Right ventricle myocardium superior (tissue), 1 donor: ENCODE data around the gene RPL41. TPM values are rescaled to one million over a fixed set of nuclear protein-coding genes. Genes with fewer than 3 reads are reported as not detected.
"Not testable (repeated sequence)": the region's sequence is repeated elsewhere in the genome, so short reads cannot be mapped to it uniquely, and the experiment has no call there.

Source experiments
- ATAC-seq: fragments of 200-7000 bp; cut with Tn5 transposase; one replicate; pipeline ENCODE4 v1.9.1; 2020; ENCODE audit warnings: mild to moderate bottlenecking; ENCODE audit not compliant: poor library complexity
- DNase-seq: peaks from one replicate; pipeline ENCODE4 v3.0.0-alpha.2; 2020
- intact Hi-C: fragments of 100-400 bp; cut with DNase I; formaldehyde crosslinking; loops from one replicate; pipeline ENCODE4 v1.11.2; 2022
- total RNA-seq: library from RNA; stranded (reverse); fragmentation: NEBNext Ultra II Directional; extraction: Animal tissue kit (Norgen Biotek cat#: 25700); gene quantifications from one replicate; pipeline ENCODE4 v1.2.1, GENCODE V29; 2021
- donor health status: DM: no; HTN: yes; CAD: no; lungs with severe emphysema.

The RPL41 gene
- total RNA-seq, 1 donor from 2014 or later: 1,888 TPM

DNA sequence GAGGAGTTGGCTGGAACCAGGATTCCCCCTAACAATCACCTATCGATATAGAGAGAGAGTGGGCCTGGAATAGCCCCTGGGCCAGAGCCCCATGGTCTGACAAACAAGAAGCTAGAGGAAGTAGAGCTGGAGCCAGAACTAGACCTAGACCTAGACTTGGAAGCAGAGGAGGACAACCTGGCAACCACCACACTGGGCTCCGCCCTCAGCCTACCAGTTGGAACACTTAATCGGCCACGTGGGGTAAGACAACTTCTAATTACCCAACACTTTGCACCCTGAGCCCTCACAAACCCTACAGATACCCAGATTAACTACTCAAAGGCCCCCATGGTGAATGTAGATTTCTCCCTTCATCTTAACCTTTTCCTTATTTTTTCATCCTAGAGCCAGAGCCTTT, 16.6 kb upstream of the RPL41 start:
- no peak for ATAC-seq

DNA sequence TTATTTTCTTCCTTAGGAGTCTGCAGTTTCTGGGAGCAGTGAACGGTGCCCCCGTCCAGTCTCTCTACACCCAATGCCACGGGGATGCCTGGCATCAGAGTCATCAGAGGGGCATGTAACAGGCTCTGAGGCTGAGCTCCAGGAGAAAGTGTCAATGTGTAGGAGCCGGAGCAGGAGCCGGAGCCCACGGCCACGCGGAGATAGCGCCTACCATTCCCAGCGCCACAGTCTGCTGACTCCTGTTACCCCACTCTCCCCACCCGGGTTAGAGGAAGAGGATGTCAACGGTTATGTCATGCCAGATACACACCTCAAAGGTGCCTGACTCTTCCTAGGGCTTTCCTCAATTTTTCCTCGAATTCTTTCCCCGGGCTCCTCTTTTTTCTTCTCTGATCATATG, 15.4 kb upstream of the RPL41 start:
- ATAC-seq: no peak
- intact Hi-C loops: no loop called here
- DNase-seq: no peak

More for the DNA sequence above, 16.6 kb upstream of the RPL41 start:
- DNase-seq: no peak
- intact Hi-C loops: no loop called here

DNA sequence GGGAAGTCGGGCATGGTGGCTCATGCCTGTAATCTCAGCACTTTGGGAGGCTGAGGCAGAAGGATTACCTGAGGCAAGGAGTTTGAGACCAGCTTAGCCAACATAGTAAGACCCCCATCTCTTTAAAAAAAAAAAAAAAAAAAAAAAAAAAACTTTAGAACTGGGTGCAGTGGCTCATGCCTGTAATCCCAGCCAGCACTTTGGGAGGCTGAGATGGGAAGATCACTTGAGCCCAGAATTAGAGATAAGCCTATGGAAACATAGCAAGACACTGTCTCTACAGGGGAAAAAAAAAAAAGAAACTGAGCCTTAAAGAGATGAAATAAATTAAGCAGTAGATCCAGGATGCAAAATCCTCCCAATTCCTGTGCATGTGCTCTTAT, 13.8 kb upstream of the RPL41 start:
- intact Hi-C loops: no loop called here
- DNase-seq (no peak), ATAC-seq (no peak)

DNA sequence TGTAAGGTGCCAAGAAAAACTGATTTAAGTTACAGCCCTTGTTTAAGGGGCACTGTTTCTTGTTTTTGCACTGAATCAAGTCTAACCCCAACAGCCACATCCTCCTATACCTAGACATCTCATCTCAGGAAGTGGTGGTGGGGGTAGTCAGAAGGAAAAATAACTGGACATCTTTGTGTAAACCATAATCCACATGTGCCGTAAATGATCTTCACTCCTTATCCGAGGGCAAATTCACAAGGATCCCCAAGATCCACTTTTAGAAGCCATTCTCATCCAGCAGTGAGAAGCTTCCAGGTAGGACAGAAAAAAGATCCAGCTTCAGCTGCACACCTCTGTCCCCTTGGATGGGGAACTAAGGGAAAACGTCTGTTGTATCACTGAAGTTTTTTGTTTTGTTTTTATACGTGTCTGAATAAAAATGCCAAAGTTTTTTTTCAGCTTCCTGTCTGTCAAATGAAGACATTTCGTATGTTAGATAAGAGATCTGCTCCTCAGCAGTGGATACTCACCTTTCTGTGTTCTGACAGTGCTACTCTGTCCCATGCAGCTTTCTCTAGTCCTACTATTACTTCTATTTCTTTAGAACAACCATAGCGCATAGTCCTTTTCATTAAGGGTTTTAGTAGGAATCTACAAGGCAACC, 13.2 kb upstream of the RPL41 start:
- intact Hi-C loops: no loop called here
- ATAC-seq (no peak), DNase-seq (no peak)

DNA sequence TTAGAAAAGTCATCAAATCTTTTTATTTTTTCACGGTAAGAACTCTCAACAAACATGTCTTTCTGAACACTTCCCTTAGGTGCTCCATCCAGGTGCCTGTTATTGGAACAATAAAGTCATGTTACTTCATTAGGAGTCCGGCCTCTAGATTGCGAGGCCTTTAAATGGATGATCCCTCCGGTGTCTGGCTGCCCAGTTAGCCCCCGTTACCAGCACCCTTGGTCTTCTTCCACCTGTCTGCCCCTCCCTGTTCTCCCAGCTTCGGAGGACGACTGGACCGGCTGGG, 12.7 kb upstream of the RPL41 start:
- DNase-seq: no peak
- intact Hi-C loops: no loop called here
- ATAC-seq: no peak

DNA sequence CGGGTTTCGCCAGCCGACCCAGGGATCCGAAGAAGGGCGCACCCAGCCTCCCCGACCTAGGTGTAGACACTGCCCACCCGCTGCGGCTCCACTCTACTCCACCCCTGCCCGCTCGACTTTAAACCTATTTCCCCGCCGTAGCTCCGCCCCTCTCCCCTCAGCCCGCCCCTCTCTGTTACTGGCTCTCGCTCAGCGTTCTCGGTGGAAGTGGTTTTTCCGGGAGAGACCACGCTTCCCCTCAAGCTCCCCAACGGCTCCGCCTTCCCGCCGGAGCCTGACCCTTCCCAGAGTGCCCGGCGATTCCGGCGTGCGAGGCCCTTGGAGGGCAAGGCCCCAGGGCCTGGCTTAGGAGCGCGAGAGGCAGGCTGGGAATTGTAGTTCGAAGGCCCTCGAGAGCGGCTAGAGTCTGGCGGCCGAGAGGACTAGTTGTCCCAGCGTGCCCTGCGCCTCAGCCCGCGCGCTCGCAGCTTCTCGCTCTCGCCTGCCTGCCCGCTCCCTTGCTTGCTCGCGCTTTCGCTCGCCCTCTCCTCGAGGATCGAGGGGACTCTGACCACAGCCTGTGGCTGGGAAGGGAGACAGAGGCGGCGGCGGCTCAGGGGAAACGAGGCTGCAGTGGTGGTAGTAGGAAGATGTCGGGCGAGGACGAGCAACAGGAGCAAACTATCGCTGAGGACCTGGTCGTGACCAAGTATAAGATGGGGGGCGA, 12.2 kb upstream of the RPL41 start, which contains the start of gene PA2G4:
TSS of gene PA2G4 (plus strand) at position 451 of the 706 bp plus-strand sequence. CDS start at position 630, 179 bp downstream.
- intact Hi-C loops: no loop called here
- peak; percentile 98 for DNase-seq
- ATAC-seq: peak; percentile 98

DNA sequence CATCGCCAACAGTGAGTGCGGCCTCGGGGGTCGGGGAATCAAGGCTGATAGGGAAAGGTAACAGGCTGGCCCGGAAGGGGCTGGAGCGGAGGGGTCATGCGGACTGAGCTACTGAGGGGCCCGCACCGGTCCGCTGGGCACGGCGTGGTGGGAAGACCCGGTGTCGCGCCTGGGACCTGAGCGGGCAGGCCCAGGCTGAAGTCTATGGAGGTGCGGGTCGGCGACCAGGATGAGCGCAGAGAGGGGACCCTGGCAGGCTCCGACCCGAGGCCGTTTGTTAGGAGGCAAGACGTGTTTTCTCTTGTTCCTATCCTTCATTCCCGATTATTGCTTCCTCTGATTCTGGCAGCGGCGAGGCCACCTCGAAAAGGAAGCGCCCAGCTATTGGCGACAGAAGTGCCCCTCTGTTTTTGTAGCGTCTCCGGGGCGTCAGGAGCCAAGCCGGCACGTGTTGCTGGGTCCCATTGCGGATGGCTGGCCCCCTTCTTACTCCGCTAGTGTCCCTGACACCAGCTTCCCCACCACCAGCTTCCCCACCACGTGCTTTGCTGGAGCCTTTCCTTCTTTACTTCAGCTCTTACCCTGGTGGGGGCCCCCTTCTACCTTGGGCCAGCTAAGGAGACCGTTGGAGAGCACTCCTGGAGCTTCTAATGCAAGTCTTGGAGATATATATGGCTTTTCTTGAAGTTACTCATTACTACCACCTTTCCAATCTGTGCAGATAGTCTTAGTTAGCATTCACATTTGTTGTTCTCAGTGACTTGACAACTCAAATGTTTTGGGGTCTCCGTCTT, 11.4 kb upstream of the RPL41 start:
- DNase-seq: peak; percentile 64
- intact Hi-C loops: no loop called here
- peak; percentile 28 for ATAC-seq

DNA sequence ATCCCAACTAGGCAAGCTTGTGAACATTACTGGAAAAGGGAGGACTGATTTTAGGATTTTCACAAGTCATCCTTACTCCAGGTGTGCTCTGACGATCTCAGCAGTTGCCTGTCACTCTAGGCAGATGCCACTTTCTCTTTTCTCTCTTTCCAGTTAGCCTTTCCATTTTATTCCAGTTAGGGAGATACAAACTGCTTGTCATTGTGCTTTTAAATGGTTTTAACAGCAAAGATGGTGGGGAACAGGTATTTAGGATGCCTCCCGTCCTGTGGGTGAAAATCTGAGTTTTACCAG, 10.9 kb upstream of the RPL41 start:
- DNase-seq (no peak), ATAC-seq (no peak)

DNA sequence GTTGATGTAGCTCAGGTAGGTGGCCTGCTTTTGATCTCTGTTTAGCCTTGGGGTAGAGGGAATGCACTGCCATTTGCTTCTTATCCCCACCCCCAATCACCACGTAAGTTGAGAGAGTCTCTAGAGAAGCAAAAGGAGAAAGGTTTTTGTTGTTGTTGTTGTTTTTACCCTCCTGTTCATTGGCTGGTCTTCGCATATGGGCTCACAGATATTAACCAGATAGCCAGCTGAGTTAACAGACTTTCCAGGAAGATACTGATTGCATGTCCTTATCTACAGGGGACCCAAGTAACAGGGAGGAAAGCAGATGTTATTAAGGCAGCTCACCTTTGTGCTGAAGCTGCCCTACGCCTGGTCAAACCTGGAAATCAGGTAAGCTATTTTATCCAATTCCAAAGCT, 9.2 kb upstream of the RPL41 start:
- intact Hi-C loops: no loop called here
- ATAC-seq: no peak
- DNase-seq: no peak

More for the DNA sequence above, 10.9 kb upstream of the RPL41 start:
- intact Hi-C loops: no loop called here

DNA sequence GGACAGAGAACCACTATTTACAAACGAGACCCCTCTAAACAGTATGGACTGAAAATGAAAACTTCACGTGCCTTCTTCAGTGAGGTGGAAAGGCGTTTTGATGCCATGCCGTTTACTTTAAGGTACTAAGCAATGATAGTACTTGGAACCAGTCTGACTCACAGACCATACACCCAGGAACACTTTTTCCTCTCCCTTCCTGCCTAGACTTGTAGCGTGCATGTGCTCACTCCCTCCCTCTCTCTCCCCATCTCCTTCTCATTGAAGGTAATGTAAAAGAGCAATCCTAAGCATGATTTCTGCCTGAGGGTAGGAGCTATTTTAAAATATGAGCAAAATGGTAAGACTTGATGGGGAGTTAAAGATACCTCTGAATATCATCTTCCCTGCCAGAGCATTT, 5.9 kb upstream of the RPL41 start:
- no peak for DNase-seq
- intact Hi-C loops: no loop called here
- ATAC-seq: no peak

DNA sequence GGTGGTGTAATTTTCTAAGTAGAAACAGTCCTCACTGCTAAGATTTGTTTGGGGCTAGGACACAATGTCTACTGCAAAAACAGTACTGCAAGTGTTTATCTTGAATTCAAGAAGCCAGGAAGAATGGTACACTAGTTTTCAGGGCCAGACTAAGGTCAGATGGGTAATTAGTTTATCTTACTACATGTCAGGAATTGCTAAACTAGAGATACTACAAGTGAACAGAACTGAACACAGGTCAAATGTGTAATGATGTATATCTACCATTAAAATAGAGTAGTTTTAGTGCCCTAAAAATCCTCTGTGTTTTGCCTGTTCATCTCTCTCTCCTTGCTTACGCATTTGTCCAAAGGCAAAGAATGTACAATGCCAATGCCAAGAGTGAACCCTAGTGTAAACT, 2.3 kb upstream of the RPL41 start:
- no peak for DNase-seq
- intact Hi-C loops: no loop called here
- no peak for ATAC-seq

DNA sequence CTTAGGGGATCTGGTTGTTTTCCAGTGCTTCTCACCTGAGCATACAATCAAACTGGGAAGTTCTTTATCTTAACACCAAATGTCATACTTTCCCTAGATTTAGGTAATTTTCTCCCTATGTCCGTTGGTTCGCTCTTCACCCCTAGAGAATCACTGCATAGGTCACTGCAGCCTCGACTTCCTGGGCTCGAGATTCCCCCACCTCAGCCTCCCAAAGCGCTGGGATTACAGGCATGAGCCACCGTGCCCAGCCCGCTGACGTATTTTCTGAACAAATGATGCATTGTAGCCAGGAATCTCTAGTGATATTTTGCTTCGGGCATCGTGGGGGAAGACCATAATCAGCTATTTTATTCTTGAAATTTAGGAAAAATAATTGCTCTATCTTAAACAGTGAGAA, 1.1 kb upstream of the RPL41 start:
- ATAC-seq (no peak), DNase-seq (no peak)
- intact Hi-C loops: loop anchor here (5.0 kb wide), 1 partner anchor 42 kb away; the partner anchor contains the start of gene MYL6

DNA sequence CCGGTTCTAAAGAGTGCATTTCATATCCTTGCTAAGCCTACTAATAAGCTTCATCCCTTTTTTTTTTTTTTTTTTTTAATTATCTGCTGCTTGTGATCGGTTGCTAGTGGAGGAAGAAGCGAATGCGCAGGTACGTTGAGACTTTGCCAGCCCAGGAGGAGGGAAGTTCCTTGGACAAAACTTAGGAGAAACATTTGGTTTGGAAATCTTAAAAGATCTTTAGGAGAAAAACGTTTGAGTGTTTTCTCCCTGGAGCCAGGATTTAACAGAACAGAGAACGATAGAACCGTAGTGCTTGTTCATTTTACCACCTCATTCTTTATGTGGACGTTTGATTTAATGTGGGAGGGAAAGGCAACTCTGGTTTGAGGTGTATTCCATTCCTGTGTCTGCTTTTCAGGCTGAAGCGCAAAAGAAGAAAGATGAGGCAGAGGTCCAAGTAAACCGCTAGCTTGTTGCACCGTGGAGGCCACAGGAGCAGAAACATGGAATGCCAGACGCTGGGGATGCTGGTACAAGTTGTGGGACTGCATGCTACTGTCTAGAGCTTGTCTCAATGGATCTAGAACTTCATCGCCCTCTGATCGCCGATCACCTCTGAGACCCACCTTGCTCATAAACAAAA, 761 bp downstream of the RPL41 start:
- intact Hi-C loops: loop anchor here (5.0 kb wide), 1 partner anchor 40 kb away; the partner anchor contains the start of gene MYL6
- not testable (repeated sequence) for DNase-seq, ATAC-seq

DNA sequence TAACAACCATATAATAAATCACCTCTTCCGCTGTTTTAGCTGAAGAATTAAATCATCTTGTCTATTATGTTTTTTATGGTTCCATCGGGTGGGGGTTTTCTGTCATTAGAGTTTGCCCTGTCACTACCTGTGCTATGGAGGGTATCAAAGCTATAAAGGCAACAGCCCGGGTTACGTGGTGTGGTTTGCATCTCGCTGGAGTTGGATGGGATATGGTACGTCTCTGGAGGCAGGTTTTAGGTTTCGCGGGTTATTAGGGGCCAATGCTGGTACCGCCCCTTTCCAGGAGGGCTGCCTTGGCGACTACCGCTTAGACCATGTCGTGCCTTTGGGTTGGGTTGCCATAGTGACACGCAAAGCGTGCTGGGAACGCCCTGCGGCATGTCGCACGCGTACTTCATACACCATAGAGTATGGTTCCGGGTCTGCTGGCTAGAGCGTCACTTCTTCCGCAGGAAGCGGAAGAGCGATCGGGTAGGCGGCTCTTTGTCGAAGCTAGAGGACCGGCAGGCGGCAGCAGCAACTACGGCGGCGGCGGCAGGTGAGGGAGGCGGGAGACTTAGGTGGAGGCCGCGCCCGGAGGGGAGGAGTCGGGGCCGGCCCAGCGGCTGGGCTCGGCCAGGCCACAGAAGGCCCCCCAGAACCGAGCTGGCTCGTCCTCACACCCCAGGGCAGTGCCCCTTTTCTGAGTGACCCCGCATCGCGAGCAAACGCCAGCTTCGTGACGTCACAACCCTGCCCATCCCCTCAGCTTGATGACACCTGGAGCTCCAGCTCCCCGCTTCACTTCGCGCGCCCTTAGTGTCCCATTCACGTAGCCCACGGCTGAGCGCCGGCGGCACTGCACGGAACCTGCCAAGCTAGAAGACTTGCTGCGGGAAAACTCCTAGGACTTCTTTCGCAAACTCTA, 1.6 kb downstream of the RPL41 start, which contains the start of gene ZC3H10:
TSS of gene ZC3H10 (plus strand) at position 489 of the 910 bp plus-strand sequence. CDS start 2,297 bp downstream, outside the sequence.
- intact Hi-C loops: loop anchor here (2.0 to 5.0 kb wide), 3 partner anchors 39 to 105 kb away; partner anchors contain the start of genes MYL6 and SMARCC2
- ATAC-seq (peak; percentile 84), DNase-seq (peak; percentile 98)

DNA sequence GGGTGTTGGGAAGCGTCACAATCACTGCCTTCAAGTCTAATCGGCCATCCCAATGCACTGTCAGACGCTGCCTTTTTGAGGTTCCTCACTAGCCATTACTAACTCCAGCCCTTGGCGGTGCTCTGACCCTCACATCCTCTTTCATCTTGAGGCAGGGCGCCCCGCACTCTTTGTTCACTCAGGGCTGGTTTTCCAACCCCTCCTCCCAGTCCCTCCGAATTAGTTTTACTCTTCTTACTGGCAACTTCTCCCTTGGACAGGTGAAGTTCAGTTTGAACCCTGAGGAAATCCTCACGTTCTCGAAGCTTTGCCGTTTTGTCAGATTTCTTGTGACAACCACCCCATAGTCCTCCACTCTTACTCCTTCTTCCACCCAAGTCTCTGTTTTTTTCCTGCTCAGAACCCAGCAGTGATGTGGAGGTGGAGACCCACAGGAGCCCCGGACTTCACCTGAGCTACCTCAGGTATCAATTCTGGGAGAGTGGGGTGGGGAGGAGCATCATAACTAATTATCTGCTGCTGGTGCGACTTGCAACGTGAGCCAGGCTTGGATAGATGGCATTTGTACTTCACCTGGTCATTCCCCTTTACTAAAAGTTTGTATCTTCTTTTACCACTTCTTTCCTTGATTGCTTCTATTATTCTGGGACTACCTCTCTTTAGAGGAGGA, 2.4 kb downstream of the RPL41 start:
- no peak for ATAC-seq
- no peak for DNase-seq
- intact Hi-C loops: loop anchor here (2.0 to 5.0 kb wide), 3 partner anchors 38 to 104 kb away; partner anchors contain the start of genes MYL6 and SMARCC2

DNA sequence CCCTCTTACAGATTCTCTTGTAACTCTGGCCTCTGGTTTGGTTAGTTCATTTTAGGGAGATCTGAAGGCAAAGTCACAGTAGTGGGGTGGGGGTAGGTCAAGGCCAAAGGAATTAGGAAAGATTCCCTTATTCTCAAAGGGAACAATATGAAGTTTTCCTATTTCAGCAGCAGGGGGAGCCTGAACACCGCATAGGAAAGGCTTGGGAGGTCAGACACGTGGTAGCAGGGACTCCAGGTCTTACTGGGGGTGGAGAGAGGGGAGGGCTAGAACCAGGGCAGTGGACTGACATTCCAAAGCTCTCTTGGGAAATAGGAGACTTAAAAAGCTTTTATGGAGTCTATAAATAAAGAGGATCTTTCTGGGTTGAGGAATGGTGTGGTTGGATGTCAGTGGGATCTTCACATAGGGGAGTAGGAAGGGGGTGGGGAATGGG, 2.9 kb downstream of the RPL41 start:
- ATAC-seq: peak; percentile 51
- DNase-seq: peak; percentile 65
- intact Hi-C loops: loop anchor here (2.0 to 5.0 kb wide), 3 partner anchors 38 to 103 kb away; partner anchors contain the start of genes MYL6 and SMARCC2

DNA sequence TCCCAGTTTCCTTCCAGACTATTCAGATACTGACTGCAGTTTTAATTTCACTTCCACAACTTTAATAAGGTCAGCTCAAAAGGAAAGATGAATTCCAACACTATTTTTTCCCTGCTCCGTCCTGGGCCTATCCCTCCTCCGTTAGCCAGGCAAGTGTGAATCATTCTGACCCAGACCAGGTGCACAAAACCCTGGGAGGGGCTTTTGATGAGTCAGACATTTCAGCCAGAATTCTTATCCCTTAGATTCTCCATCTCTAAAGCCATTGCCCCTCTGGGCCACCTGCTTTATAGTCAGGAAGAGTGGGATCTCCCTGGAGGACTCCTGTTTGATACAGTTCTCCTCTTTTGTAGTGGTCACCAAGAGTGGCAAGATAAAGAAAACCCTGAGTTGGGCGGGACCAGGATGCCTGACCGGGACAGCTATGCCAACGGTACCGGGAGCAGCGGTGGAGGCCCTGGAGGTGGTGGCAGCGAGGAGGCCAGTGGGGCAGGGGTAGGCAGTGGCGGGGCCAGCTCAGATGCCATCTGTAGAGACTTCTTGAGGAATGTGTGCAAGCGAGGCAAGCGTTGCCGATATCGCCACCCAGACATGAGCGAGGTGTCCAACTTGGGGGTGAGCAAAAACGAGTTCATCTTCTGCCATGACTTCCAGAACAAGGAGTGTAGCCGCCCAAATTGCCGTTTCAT, 3.9 kb downstream of the RPL41 start:
- no peak for ATAC-seq
- DNase-seq: peak; percentile 49
- intact Hi-C loops: no loop called here
